Amniotic epithelial cell (primary cell): ENCODE data around the gene LY6G6C.

Experiments used
- DNase-seq: peaks from one replicate; pipeline ENCODE4 v3.0.0-alpha.2; 2010; ENCODE audit warnings: low read depth

The LY6G6C gene

GRCh38 chr6:31721351-31722020, at the start of gene LY6G6C:
Gene LY6G6C (minus strand): TSS chr6:31721746. CDS start chr6:31721679, 67 bp downstream.
- no peak for DNase-seq

DNA sequence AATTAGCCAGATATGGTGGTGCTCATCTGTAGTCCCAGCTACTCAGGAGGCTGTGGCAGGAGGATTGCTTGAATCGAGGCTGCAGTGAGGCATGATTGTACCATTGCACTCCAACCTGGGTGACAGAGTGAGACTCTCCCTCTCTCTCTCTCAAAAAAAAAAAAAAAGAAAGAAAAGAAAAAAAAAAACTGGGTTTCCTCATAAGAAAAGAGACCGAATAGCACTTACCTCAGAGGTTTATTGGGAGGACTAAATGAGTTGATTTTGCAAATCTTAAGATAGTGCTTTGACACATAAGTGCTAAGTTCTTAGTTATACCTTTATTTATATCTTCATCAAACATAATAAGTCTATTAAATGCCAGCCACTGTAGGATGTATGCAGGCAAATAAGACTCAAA, 49.3 kb upstream of the LY6G6C start:
- no peak for DNase-seq

DNA sequence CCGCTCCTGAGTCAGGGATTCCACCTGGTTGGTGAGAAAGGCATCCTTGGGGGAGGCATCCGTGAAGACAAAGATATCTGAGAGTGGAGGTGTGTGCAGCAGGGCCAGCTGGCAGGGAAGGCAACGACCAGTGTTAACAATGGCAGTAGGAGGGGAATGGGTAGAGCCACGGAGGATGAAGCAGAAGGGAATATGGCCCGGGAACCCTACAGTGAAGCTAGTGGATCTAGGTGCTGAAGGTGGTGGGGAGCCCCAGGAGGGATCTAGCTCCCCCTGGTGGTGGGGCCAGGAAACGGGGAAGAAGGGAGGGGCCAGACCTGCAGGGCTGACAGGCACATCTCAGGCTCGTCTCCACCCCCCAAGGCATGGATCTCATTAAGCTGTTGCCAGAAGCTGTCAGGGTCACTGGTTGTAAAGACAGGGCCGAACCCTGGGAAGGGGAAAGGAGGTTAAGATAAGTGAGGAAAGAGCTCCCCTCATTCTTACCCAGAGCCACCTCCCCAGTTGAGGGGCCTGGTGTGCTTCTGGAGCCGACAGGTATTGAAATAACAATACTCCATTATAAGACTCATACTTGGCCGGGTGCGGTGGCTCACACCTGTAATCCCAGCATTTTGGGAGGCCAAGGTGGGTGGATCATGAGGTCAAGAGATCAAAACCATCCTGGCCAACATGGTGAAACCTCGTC, 48.3 kb upstream of the LY6G6C start:
- DNase-seq, result peak; percentile 52

- DNase-seq, result no peak
Observed at GRCh38 chr6:31768363-31769257, 47.1 kb upstream of the LY6G6C start.

DNA sequence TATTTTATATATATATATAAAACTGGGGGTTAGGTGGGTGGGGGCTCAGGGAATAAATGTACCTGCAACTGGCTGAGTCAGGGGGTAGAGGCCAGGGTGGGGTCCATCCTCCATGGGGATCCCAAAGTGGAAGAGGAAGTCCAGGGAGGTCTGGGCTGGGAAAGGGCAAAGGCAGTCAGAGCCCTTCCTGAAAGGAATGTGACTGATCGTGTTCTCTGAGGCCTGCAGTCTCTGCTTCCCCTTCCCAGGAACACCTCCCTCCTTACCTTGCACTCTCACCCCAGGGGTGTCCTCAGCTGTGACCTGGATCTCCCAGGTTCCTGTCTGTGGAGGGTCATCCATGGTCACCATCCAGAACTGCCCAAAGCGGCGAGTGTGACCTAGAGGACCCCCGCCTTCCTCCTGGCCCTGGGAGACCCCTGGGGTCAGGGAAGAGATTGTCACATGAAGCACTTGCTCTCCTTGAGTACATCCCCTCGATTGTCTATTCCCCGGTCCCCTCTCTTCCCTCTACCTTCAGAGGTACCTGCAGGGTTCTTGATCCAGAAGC, 45.6 kb upstream of the LY6G6C start:
- no peak for DNase-seq

DNA sequence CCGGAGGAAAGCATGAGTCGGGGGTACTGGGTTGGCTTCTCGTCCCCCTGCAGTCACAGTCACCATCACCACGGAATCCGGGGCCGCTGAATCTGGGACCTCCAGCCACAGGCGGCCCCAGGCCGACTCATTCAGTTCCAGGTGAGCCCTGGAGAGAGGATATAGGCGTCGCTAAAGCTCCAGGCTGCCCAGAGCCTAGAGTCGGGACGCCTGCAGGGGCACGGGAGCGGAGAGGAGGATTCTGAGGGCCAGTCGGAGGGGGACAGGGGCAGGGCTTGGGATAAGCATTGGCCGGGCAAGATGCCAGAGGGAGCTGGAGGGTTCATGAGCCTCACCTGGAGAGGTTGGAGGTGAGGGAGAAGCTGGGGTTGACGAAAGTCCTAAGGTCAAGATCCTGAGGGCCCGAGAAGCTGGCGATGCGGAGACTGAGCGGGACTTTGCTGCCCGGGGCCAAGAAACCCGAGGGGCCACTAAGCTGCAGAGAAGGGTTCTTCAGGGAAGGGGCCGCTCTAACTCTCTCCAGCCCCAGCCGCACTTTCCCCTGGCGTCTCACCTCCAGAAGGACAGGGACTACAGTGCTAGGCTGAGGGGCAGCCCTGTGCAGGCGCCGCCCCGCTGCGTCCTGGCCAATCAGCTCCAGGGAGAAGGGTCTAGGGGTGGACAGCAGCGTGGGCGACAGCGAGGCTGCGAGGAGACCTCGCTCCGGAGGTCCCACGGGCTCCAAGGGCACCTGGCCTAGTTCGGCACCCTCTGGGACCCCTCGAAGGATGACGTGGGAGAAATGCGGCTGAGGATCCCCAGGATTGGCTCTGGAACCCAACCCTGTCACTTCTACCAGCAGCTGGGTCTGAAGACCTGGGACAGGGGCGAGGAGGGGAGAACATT, 44.6 kb upstream of the LY6G6C start:
- no peak for DNase-seq

DNA sequence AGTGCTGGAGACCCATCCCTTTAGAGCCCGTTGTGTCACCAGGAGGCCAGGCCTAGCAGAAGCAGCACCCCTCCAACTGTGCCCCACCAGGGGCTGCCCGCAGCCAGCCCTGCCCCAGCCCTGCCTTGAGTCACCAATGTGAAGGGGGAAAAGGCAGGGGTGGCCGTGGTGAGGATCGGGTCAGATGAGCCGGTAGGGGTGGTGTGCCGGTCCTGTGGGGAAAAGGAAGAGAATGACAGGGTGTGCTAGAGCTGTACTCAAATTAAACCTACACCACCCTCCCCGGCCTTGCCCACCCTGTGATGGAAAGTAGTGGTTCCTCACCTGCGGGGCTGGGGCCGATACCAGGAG, 44.0 kb upstream of the LY6G6C start:
- no peak for DNase-seq

- no peak for DNase-seq
Observed at GRCh38 chr6:31764198-31764597, 42.7 kb upstream of the LY6G6C start.

DNA sequence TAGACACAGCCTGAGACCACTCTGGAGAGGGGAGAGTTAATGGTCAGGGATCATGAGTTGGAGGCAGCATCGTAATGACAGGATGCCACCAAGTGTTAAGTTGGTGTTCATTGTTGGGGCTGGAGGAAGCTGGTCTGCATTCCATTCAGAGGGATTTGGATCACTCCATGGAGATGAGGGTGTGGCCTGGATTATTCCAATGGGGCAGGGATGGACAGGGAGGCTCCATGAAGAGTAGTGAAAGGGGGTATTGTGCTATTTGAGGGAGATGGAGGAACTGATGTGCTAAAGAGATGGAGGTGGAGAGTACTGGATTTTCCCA, 42.0 kb upstream of the LY6G6C start:
- no peak for DNase-seq

- no peak for DNase-seq
Observed at GRCh38 chr6:31762878-31763618, 41.5 kb upstream of the LY6G6C start.

DNA sequence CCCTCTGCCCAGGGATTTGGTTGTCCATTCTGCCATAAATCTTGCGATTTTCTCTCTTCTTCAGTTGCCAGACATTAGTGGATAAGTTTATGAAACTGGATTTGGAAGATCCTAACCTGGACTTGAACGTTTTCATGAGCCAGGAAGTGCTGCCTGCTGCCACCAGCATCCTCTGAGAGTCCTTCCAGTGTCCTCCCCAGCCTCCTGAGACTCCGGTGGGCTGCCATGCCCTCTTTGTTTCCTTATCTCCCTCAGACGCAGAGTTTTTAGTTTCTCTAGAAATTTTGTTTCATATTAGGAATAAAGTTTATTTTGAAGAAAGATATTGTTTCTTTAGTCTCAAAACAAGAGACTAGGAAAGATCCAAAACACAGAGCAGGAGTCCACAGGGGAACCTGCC, 40.8 kb upstream of the LY6G6C start, which contains the start of gene SAPCD1:
Gene SAPCD1, plus strand, starts transcription at position 301 of the 400 bp plus-strand sequence. CDS start 399 bp downstream, outside the sequence.
- DNase-seq, result no peak

GRCh38 chr6:31761343-31761742, 39.8 kb upstream of the LY6G6C start:
- no peak for DNase-seq

GRCh38 chr6:31760790-31761189, 39.2 kb upstream of the LY6G6C start:
- DNase-seq, result no peak

DNA sequence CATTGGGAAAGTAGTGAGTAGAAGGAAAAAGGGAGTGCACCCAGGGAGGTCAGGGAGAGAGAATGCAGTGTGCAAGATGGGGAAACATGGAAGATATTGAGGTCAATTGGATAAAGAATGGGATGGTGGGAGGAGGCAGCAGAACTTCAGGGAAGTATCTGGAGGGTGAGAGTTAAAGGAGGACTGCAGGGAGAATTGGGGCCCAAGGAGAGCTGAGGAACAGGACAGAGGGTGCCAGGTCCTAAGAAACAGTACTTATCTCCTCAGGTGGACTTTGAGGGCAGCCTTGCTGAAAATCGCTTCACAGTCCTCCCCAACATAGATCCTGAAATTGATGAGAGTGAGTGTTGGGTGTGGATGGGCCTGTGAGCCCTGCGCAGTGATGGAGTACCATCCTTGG, 36.7 kb upstream of the LY6G6C start:
- DNase-seq, result no peak

- peak; percentile 90 for DNase-seq
Observed at GRCh38 chr6:31752739-31753319, 31.3 kb upstream of the LY6G6C start.

GRCh38 chr6:31750411-31751022, 29.0 kb upstream of the LY6G6C start:
- DNase-seq, result peak; percentile 80

GRCh38 chr6:31749301-31750036, 27.9 kb upstream of the LY6G6C start:
- no peak for DNase-seq

DNA sequence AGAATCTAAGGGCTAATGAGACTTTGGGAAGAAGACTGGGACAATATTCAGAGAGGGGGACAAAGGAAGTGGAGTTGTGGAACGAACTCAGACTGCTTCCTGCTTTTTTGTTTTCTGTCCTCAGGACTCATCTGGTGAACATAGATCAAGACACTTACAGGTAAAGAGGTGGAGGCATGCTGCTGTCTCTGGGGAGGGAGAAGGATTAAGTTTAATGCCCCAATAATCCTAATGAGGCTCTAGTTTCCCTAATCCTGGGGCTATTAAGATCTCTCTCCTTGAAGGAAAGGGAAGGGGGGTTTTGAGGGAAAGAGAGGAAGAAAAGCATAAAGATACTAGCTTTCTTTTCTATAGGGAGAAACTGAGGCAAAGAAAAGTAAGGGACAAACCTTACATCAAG, 22.9 kb upstream of the LY6G6C start:
- no peak for DNase-seq

GRCh38 chr6:31742894-31743293, 21.3 kb upstream of the LY6G6C start:
- no peak for DNase-seq
